Measurements from ENCODE around the gene RTL1.

RTL1 gene

DNA sequence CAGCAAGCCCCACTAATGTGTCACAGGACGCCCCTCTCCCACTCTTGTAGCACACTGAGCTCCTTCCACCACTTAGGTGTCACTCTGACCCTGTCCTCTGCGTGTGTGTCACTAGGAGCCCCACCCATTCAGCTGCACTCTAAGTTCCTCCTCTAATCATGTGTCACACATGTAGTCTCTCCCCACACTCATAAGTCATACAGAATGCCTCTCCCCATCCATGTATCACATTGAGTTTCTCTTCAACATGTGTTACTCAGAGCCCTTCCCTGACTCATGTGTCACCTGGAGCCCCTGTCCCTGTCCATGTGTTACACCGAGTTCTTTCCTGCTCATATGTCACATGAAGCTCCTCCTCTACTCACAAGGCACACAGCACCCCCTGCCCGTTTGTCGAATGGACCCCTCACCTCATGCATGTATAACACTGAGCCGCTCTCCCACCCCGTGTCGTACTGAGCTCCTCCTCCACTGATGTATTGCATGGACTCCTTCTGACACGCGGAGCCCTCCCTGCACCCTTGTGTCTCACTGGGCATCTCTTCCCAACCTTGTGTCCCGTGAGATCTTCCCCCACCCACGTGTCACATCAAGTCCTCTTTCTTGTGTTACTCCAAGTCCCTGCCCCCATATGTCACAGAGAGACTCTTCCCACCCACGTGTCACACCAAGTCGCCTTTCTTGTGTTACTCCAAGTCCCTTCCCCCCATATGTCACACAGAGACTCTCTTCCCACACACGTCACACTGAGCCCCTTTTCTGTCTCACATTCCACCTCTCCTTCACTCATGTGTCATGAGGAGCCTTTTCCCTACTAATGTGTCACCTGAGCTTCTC lies 31.0 kb downstream of the RTL1 start:
- H3K4me3 ChIP-seq (ENCODE audit: low read depth, low read length), result no peak overlapping the region
- DNase-seq (ENCODE audit: low read depth), result peak; percentile 1
- TF ChIP-seq, protein P1, sequence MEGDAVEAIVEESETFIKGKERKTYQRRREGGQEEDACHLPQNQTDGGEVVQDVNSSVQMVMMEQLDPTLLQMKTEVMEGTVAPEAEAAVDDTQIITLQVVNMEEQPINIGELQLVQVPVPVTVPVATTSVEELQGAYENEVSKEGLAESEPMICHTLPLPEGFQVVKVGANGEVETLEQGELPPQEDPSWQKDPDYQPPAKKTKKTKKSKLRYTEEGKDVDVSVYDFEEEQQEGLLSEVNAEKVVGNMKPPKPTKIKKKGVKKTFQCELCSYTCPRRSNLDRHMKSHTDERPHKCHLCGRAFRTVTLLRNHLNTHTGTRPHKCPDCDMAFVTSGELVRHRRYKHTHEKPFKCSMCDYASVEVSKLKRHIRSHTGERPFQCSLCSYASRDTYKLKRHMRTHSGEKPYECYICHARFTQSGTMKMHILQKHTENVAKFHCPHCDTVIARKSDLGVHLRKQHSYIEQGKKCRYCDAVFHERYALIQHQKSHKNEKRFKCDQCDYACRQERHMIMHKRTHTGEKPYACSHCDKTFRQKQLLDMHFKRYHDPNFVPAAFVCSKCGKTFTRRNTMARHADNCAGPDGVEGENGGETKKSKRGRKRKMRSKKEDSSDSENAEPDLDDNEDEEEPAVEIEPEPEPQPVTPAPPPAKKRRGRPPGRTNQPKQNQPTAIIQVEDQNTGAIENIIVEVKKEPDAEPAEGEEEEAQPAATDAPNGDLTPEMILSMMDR (IDR thresholded peaks at IDR 0.05; ENCODE audit: low read depth, low read length, missing control alignments), result no peak

GRCh38 chr14:100871234-100872186 lies 32.0 kb downstream of the RTL1 start:
- TF ChIP-seq, protein P1 (IDR thresholded peaks at IDR 0.05; ENCODE audit: low read depth, low read length, missing control alignments), result no peak
- peak; percentile 5 for DNase-seq (ENCODE audit: low read depth)
- no peak overlapping the region for H3K4me3 ChIP-seq (ENCODE audit: low read depth, low read length)

DNA sequence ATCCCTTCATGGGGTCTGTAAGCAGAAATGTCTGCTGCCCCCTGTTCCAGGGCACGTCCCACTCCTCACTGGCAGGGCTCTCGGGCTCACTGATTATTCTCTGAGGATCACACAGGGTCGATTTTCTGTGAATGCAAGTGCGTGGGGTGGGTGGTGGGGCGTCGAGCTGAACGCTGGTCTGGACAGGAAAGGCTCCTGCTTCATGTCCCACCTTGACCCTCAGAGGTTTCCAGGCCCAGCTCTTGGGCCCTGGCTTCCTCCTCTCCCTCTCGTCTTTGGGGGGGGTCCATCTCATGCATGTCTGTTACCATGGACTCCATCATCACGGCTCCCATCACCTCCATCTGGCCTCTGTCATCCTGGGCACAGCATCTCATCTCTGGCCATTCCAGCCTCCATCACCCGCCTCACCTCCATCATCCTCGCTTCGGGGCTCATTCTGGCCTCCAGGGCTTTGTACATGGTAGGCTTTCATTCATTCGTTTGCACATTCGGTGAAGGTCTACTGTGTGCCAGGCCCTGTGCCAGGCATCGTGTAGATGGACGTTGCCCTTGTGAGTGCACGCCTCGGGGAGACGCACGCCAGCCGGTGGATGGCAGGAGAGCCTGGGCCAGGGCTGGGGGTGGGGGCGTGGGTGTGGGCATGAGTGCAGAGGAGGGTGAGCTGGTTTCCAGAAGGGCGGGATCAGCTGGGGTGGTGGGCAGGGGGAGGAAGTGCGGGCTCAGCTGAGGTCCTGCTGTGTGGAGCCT lies 34.7 kb downstream of the RTL1 start:
- TF ChIP-seq, protein P1 (IDR thresholded peaks at IDR 0.05; ENCODE audit: low read depth, low read length, missing control alignments), result no peak
- no peak overlapping the region for H3K4me3 ChIP-seq (ENCODE audit: low read depth, low read length)
- no peak for DNase-seq (ENCODE audit: low read depth)

- TF ChIP-seq, protein P1 (IDR thresholded peaks at IDR 0.05; ENCODE audit: low read depth, low read length, missing control alignments), result no peak
- no peak for DNase-seq (ENCODE audit: low read depth)
- H3K4me3 ChIP-seq (ENCODE audit: low read depth, low read length), result no peak overlapping the region
Observed at GRCh38 chr14:100867631-100868315, 35.7 kb downstream of the RTL1 start.

DNA sequence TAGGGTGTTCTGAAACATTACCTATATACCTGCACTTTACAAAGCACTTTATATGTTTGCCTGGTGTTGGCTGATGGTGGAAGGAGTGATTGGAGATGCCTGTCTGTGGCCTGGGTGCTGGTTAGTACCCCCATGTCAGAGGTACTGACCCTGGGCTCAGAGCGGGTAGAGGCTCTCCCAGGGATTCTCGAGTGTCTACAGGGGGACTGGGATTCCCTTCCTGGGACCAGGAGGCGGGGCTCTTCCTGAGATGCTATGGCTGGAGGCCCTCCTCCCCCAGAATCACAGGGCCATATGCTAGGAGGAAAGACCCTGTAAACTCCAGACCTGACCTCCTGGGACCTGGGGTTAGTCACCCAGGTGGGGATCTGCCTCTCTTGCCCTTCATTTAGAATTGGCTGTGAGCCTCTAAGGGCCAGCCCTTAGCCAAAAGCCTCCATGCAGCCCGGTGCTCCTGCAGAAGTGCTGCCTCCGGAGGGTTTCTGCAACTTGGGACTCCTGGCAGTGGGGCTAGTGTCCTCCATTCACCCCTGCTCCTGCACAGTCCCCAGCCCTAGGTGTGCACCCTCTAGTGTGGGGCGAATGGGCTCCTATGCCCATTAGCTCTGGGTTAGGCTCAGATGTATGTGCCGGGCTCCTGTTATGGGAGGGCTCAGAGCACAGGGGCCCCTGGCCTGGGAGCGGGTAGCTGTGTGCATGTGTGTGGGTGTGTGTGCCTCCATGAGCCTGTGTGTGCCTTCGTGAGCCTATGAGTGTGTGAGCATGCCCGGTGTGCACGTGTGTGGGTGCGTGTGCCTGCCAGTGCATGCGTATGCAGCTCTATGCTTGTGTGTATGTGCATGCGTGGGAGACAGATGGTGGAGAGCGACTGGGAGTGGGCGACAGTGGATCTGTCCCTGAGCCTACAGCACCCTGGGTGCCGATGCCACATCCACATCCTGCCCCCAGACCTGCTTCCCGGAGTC lies 36.6 kb downstream of the RTL1 start:
- TF ChIP-seq, protein P1 (IDR thresholded peaks at IDR 0.05; ENCODE audit: low read depth, low read length, missing control alignments), result no peak
- no peak overlapping the region for H3K4me3 ChIP-seq (ENCODE audit: low read depth, low read length)
- no peak for DNase-seq (ENCODE audit: low read depth)

Measured in GM12864 (cell line).